H1 (cell line): Measurements from ENCODE around the gene TMEM127. TPM values are rescaled to one million over a fixed set of nuclear protein-coding genes. Genes with fewer than 3 reads are reported as not detected.

ENCODE experiments used
- TAF1 ChIP-seq: IDR thresholded peaks from 2 replicates; pipeline ENCODE4 v1.6.1; 2011; ENCODE audit warnings: mild to moderate bottlenecking, low read depth, low read length
- polyA plus RNA-seq, 7 experiments: library from polyadenylated mRNA; depleted of rRNA in 3 of 7; stranded (reverse) in 5 of 7; unstranded in 2 of 7; fragments of >200 nt in 5 of 7; fragments of 200-250 nt in 2 of 7; gene quantifications; 1 replicate in 5 of 7; 2 replicates in 1 of 7; 4 replicates in 1 of 7; pipeline versions ENCODE4 v1.2.1 to v1.2.3, GENCODE V29; 2011 to 2013; ENCODE audit warnings: missing spikeins in 2 of 7, mixed read lengths in 2 of 7
- total RNA-seq: library from RNA; stranded (reverse); fragmentation: NEBNext Ultra II Directional; extraction: Animal tissue kit (Norgen Biotek cat#: 25700); gene quantifications from 2 replicates; pipeline ENCODE4 v1.2.1, GENCODE V29; 2021
- TF ChIP-seq, protein P1 (sequence below): IDR thresholded peaks from 2 replicates; pipeline ENCODE4 v1.6.1; 2012; ENCODE audit warnings: inconsistent platforms
- TF ChIP-seq, protein P2 (sequence below): IDR thresholded peaks from 2 replicates; pipeline ENCODE4 v1.6.1; 2011; ENCODE audit warnings: low read length, improper control_type of control experiment

Gene TMEM127
- total and polyA plus RNA-seq, 2 of the 8 experiments (the other 6 are each of a cell fraction or from before 2014, with no cell fraction given): 25.0 to 41.0 TPM

DNA sequence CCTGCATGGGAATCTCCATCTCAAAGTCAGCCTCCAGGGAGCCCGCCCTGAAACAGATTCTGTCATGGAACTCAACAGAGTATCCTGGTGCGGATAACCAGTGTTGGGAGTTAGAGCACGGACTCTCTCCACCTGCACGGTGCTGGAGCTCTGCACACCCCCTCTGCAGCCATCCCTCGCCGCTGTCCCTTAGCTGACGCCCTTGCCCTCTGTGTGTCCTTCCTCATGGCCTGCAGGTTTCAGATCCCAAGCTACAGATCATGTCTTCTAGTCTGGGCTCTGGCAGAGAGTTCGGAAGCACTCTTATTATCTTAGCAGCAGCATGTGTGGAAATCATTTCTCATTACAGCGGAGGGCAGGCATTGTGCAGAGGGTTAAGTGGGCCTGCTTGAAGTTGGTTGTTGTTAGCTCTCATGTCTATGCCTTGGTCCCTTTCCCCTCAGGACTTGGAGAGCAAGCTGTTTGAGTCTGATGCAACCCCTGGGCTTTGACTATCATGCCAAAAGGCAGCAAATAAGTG lies 26.0 kb downstream of the TMEM127 start (continued):
- TF ChIP-seq, protein P1, sequence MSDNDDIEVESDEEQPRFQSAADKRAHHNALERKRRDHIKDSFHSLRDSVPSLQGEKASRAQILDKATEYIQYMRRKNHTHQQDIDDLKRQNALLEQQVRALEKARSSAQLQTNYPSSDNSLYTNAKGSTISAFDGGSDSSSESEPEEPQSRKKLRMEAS: no peak
- no peak for TF ChIP-seq TAF1
- TF ChIP-seq, protein P2, sequence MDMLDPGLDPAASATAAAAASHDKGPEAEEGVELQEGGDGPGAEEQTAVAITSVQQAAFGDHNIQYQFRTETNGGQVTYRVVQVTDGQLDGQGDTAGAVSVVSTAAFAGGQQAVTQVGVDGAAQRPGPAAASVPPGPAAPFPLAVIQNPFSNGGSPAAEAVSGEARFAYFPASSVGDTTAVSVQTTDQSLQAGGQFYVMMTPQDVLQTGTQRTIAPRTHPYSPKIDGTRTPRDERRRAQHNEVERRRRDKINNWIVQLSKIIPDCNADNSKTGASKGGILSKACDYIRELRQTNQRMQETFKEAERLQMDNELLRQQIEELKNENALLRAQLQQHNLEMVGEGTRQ: no peak
- TF ChIP-seq, all 59 proteins: peak for 0
